ENCODE results near the gene CLCN1. TPM values are rescaled to one million over a fixed set of nuclear protein-coding genes. Genes with fewer than 3 reads are reported as not detected.

CLCN1 gene
- total and polyA plus RNA-seq, 2 of the 8 experiments (the other 6 are each of a cell fraction or from before 2014, with no cell fraction given) = 0.36 to 0.41 TPM

DNA sequence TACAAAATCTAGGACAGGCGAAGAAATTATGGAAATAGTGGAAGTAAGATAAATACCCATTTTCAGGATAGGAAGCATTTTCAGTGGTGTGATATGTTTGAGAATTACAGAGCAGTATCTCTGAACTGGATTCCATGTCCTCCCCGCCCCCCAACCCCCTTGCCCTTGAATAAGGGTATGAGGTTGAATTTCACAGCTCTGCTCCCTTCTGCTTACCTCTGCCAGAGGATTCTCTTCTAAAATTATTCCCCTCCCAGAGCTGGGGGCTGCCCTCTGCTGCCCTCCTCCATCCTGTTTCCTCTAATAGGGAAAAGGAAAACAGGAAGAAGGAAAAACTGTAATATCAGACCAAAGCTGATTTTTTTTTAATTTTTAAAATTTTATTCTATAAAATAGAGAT, 7.3 kb upstream of the CLCN1 start (continued):
- no peak for TF ChIP-seq TAF7 (optimal IDR thresholded peaks at IDR 0.05; ENCODE audit: borderline replicate concordance, low read depth, low read length)
- no peak for TF ChIP-seq HDAC2 (IDR thresholded peaks at IDR 0.05; ENCODE audit: borderline replicate concordance in 1 of 2, low read depth in 2 of 2, low read length in 2 of 2)
- TF ChIP-seq ATF3 (IDR thresholded peaks at IDR 0.05; ENCODE audit: insufficient read depth, low read depth, low read length) = no peak
- TF ChIP-seq CBX5 (IDR thresholded peaks at IDR 0.05; ENCODE audit: low read depth, low read length) = no peak
- no peak for TF ChIP-seq EZH2 (IDR thresholded peaks at IDR 0.05; ENCODE audit: low read depth, low read length, severe bottlenecking)
